ENCODE measurements around the gene IRF9. TPM values are rescaled to one million over a fixed set of nuclear protein-coding genes. Genes with fewer than 3 reads are reported as not detected.
A peak's percentile ranks its signal among the peaks of the same experiment; 100 is the strongest.

Gene IRF9
- total and polyA plus RNA-seq, 2 of the 13 experiments (the other 11 are each of a cell fraction or from before 2014, with no cell fraction given): 14.9 to 49.7 TPM

DNA sequence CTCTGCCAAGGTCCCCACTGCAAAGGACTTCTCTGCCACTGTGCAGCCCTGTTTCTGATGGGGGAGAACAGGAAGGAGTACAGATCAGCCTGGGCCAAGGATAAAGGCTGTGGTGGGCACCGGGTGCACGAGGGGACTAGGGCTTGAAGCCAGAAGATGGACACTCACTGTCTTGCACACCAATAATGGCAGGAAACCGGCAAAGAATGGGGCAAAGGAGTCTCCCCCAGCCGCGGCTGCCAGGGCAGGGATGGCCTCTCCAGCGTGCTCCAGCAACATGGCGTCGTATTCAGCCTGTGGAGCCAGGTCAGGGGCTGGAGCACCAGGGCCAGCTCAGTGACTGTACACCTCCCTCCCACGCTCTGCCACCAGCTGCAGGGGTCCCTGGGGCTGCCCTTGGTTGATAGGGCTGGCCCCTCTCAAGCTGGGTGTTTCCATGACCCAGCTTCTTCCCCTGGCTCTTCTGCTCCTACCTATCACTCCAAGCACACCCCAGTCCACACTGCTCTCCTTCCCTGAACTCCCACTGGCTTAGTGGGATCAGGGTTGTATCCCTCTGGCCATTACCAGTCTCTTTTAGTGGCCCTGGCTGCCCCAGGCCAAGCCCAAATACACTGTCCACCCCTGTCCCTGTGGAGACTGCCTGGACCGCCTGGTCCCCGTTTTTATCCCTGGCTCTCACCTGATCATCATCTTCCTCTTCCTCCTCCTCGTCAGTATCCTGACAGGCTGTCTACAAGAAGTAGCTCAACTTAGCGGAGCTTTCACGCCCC is 21.2 kb downstream of the IRF9 start (continued):
- TF ChIP-seq, protein P1, sequence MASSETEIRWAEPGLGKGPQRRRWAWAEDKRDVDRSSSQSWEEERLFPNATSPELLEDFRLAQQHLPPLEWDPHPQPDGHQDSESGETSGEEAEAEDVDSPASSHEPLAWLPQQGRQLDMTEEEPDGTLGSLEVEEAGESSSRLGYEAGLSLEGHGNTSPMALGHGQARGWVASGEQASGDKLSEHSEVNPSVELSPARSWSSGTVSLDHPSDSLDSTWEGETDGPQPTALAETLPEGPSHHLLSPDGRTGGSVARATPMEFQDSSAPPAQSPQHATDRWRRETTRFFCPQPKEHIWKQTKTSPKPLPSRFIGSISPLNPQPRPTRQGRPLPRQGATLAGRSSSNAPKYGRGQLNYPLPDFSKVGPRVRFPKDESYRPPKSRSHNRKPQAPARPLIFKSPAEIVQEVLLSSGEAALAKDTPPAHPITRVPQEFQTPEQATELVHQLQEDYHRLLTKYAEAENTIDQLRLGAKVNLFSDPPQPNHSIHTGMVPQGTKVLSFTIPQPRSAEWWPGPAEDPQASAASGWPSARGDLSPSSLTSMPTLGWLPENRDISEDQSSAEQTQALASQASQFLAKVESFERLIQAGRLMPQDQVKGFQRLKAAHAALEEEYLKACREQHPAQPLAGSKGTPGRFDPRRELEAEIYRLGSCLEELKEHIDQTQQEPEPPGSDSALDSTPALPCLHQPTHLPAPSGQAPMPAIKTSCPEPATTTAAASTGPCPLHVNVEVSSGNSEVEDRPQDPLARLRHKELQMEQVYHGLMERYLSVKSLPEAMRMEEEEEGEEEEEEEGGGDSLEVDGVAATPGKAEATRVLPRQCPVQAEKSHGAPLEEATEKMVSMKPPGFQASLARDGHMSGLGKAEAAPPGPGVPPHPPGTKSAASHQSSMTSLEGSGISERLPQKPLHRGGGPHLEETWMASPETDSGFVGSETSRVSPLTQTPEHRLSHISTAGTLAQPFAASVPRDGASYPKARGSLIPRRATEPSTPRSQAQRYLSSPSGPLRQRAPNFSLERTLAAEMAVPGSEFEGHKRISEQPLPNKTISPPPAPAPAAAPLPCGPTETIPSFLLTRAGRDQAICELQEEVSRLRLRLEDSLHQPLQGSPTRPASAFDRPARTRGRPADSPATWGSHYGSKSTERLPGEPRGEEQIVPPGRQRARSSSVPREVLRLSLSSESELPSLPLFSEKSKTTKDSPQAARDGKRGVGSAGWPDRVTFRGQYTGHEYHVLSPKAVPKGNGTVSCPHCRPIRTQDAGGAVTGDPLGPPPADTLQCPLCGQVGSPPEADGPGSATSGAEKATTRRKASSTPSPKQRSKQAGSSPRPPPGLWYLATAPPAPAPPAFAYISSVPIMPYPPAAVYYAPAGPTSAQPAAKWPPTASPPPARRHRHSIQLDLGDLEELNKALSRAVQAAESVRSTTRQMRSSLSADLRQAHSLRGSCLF (CRISPR knock-in tag; IDR thresholded peaks at IDR 0.05; ENCODE audit: borderline replicate concordance): no peak
- TF ChIP-seq, protein P2, sequence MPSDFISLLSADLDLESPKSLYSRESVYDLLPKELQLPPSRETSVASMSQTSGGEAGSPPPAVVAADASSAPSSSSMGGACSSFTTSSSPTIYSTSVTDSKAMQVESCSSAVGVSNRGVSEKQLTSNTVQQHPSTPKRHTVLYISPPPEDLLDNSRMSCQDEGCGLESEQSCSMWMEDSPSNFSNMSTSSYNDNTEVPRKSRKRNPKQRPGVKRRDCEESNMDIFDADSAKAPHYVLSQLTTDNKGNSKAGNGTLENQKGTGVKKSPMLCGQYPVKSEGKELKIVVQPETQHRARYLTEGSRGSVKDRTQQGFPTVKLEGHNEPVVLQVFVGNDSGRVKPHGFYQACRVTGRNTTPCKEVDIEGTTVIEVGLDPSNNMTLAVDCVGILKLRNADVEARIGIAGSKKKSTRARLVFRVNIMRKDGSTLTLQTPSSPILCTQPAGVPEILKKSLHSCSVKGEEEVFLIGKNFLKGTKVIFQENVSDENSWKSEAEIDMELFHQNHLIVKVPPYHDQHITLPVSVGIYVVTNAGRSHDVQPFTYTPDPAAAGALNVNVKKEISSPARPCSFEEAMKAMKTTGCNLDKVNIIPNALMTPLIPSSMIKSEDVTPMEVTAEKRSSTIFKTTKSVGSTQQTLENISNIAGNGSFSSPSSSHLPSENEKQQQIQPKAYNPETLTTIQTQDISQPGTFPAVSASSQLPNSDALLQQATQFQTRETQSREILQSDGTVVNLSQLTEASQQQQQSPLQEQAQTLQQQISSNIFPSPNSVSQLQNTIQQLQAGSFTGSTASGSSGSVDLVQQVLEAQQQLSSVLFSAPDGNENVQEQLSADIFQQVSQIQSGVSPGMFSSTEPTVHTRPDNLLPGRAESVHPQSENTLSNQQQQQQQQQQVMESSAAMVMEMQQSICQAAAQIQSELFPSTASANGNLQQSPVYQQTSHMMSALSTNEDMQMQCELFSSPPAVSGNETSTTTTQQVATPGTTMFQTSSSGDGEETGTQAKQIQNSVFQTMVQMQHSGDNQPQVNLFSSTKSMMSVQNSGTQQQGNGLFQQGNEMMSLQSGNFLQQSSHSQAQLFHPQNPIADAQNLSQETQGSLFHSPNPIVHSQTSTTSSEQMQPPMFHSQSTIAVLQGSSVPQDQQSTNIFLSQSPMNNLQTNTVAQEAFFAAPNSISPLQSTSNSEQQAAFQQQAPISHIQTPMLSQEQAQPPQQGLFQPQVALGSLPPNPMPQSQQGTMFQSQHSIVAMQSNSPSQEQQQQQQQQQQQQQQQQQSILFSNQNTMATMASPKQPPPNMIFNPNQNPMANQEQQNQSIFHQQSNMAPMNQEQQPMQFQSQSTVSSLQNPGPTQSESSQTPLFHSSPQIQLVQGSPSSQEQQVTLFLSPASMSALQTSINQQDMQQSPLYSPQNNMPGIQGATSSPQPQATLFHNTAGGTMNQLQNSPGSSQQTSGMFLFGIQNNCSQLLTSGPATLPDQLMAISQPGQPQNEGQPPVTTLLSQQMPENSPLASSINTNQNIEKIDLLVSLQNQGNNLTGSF (CRISPR knock-in tag; IDR thresholded peaks at IDR 0.05): no peak
- TF ChIP-seq ZNF124 (CRISPR knock-in tag; IDR thresholded peaks at IDR 0.05): no peak
- TF ChIP-seq PAF1 (CRISPR knock-in tag; IDR thresholded peaks at IDR 0.05): peak; percentile 66; the same call in 1 of the 2 replicates
- TF ChIP-seq NPAS2 (CRISPR knock-in tag; IDR thresholded peaks at IDR 0.05; ENCODE audit: borderline replicate concordance): no peak
- no peak for TF ChIP-seq ZNF256 (CRISPR knock-in tag; conservative IDR thresholded peaks at IDR 0.05)
- peak; percentile 47; the same call in 1 of the 2 replicates for TF ChIP-seq RBFOX2 (IDR thresholded peaks at IDR 0.05; ENCODE audit: low read depth, low read length)
- TF ChIP-seq, protein P3, sequence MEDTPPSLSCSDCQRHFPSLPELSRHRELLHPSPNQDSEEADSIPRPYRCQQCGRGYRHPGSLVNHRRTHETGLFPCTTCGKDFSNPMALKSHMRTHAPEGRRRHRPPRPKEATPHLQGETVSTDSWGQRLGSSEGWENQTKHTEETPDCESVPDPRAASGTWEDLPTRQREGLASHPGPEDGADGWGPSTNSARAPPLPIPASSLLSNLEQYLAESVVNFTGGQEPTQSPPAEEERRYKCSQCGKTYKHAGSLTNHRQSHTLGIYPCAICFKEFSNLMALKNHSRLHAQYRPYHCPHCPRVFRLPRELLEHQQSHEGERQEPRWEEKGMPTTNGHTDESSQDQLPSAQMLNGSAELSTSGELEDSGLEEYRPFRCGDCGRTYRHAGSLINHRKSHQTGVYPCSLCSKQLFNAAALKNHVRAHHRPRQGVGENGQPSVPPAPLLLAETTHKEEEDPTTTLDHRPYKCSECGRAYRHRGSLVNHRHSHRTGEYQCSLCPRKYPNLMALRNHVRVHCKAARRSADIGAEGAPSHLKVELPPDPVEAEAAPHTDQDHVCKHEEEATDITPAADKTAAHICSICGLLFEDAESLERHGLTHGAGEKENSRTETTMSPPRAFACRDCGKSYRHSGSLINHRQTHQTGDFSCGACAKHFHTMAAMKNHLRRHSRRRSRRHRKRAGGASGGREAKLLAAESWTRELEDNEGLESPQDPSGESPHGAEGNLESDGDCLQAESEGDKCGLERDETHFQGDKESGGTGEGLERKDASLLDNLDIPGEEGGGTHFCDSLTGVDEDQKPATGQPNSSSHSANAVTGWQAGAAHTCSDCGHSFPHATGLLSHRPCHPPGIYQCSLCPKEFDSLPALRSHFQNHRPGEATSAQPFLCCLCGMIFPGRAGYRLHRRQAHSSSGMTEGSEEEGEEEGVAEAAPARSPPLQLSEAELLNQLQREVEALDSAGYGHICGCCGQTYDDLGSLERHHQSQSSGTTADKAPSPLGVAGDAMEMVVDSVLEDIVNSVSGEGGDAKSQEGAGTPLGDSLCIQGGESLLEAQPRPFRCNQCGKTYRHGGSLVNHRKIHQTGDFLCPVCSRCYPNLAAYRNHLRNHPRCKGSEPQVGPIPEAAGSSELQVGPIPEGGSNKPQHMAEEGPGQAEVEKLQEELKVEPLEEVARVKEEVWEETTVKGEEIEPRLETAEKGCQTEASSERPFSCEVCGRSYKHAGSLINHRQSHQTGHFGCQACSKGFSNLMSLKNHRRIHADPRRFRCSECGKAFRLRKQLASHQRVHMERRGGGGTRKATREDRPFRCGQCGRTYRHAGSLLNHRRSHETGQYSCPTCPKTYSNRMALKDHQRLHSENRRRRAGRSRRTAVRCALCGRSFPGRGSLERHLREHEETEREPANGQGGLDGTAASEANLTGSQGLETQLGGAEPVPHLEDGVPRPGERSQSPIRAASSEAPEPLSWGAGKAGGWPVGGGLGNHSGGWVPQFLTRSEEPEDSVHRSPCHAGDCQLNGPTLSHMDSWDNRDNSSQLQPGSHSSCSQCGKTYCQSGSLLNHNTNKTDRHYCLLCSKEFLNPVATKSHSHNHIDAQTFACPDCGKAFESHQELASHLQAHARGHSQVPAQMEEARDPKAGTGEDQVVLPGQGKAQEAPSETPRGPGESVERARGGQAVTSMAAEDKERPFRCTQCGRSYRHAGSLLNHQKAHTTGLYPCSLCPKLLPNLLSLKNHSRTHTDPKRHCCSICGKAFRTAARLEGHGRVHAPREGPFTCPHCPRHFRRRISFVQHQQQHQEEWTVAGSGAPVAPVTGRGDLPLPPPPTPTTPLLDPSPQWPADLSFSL (CRISPR knock-in tag; IDR thresholded peaks at IDR 0.05): no peak
- TF ChIP-seq, protein P4, sequence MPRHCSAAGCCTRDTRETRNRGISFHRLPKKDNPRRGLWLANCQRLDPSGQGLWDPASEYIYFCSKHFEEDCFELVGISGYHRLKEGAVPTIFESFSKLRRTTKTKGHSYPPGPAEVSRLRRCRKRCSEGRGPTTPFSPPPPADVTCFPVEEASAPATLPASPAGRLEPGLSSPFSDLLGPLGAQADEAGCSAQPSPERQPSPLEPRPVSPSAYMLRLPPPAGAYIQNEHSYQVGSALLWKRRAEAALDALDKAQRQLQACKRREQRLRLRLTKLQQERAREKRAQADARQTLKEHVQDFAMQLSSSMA (CRISPR knock-in tag; IDR thresholded peaks at IDR 0.05): 0 out of 2 replicates have a peak, but pooled peaks have one; percentile 30
- 0 out of 4 replicates have a peak, but pooled peaks of 1 of the 2 experiments have one; percentile 11 for TF ChIP-seq POLR2A (IDR thresholded peaks at IDR 0.05; ENCODE audit: insufficient read depth in 1 of 2, low read depth in 2 of 2, low read length in 2 of 2)

All from HepG2 (cell line).